NCI-H446 treated with DMSO at 0.1 percent for 48 hours (cell line): ENCODE measurements around the gene NEMF.
"Not testable (repeated sequence)": the region's sequence is repeated elsewhere in the genome, so short reads cannot be mapped to it uniquely, and the experiment has no call there.

Experiments
- DNase-seq: peaks from one replicate; lab custom pipeline; 2025; lab: John Stamatoyannopoulos, UW

The NEMF gene

GRCh38 chr14:49816118-49816517 lies 36.5 kb downstream of the NEMF start:
- not testable (repeated sequence) for DNase-seq

- DNase-seq: no peak
Measured at GRCh38 chr14:49808780-49809179, 43.8 kb downstream of the NEMF start.

- DNase-seq: no peak
Measured at GRCh38 chr14:49796025-49796424, 56.6 kb downstream of the NEMF start.

- no peak for DNase-seq
Measured at GRCh38 chr14:49792618-49793017, 60.0 kb downstream of the NEMF start.

GRCh38 chr14:49786315-49786714 lies 66.3 kb downstream of the NEMF start:
- no peak for DNase-seq

GRCh38 chr14:49783394-49784014 lies 69.1 kb downstream of the NEMF start:
- DNase-seq: no peak

GRCh38 chr14:49781040-49781439 lies 71.5 kb downstream of the NEMF start:
- not testable (repeated sequence) for DNase-seq

- no peak for DNase-seq
Measured at GRCh38 chr14:49778421-49778820, 74.2 kb downstream of the NEMF start.

GRCh38 chr14:49774106-49774505 lies 78.5 kb downstream of the NEMF start:
- DNase-seq: no peak

GRCh38 chr14:49771691-49772090 lies 80.9 kb downstream of the NEMF start:
- not testable (repeated sequence) for DNase-seq

GRCh38 chr14:49770212-49770817 lies 82.3 kb downstream of the NEMF start:
- DNase-seq: no peak

- DNase-seq: no peak
Measured at GRCh38 chr14:49769581-49770211, 82.9 kb downstream of the NEMF start.

GRCh38 chr14:49769171-49769570 lies 83.4 kb downstream of the NEMF start:
- DNase-seq: no peak

- DNase-seq: no peak
Measured at GRCh38 chr14:49768301-49769121, 84.1 kb downstream of the NEMF start.

- peak; percentile 75 for DNase-seq
Measured at GRCh38 chr14:49767571-49768300, 84.9 kb downstream of the NEMF start, which contains the start of gene KLHDC2. TSS of gene KLHDC2 (plus strand) at chr14:49768153. CDS start at chr14:49768469, 316 bp downstream.

GRCh38 chr14:49767270-49767570 lies 85.4 kb downstream of the NEMF start:
- DNase-seq: no peak

GRCh38 chr14:49766839-49767238 lies 85.7 kb downstream of the NEMF start:
- no peak for DNase-seq

- no peak for DNase-seq
Measured at GRCh38 chr14:49761839-49762551, 90.6 kb downstream of the NEMF start.

- no peak for DNase-seq
Measured at GRCh38 chr14:49755378-49755777, 97.2 kb downstream of the NEMF start.

GRCh38 chr14:49754570-49755097 lies 98.0 kb downstream of the NEMF start:
- DNase-seq: no peak

- not testable (repeated sequence) for DNase-seq
Measured at GRCh38 chr14:49746476-49746875, 106.1 kb downstream of the NEMF start.
